Activated naive CD4-positive, alpha-beta T cell treated with anti-CD3 and anti-CD28 coated beads for 36 hours (primary cell): ENCODE data around the gene FBXL16. TPM values are rescaled to one million over a fixed set of nuclear protein-coding genes. Genes with fewer than 3 reads are reported as not detected.

Source experiments
- CTCF ChIA-PET: fragments of 350-600 bp; sonication (Branson Sonifier 250); formaldehyde crosslinking; loops from one replicate; lab custom pipeline; 2021; ENCODE audit warnings: antibody characterized with exemption; lab: Charles Lee
- DNase-seq: peaks from one replicate; pipeline ENCODE4 v3.0.0-alpha.2; 2020
- H3K27ac Mint-ChIP-seq: one replicate; pipeline ENCODE4 v1.8.0; 2021; ENCODE audit warnings: mild to moderate bottlenecking, mixed read lengths
- H3K27me3 Mint-ChIP-seq: one replicate; pipeline ENCODE4 v1.8.0; 2021; ENCODE audit warnings: low read depth, mixed read lengths
- H3K36me3 Mint-ChIP-seq: one replicate; pipeline ENCODE4 v1.8.0; 2021; ENCODE audit warnings: low read depth, mixed read lengths
- H3K4me1 Mint-ChIP-seq: one replicate; pipeline ENCODE4 v1.8.0; 2021; ENCODE audit warnings: low read depth, mixed read lengths
- H3K4me3 Mint-ChIP-seq: one replicate; pipeline ENCODE4 v1.8.0; 2021; ENCODE audit warnings: mild to moderate bottlenecking, moderate library complexity, mixed read lengths
- H3K9me3 Mint-ChIP-seq: one replicate; pipeline ENCODE4 v1.8.0; 2021; ENCODE audit warnings: mixed read lengths
- intact Hi-C: fragments of 100-400 bp; cut with micrococcal nuclease; formaldehyde crosslinking; loops from one replicate; pipeline ENCODE4 v1.15.1; 2023
- total RNA-seq, 2 experiments: library from RNA; stranded (reverse); gene quantifications; one replicate each; pipeline ENCODE4 v1.2.3, GENCODE V29; 2021

Gene FBXL16
- total RNA-seq, 2 experiments from 2014 or later = 3.7 to 5.7 TPM

DNA sequence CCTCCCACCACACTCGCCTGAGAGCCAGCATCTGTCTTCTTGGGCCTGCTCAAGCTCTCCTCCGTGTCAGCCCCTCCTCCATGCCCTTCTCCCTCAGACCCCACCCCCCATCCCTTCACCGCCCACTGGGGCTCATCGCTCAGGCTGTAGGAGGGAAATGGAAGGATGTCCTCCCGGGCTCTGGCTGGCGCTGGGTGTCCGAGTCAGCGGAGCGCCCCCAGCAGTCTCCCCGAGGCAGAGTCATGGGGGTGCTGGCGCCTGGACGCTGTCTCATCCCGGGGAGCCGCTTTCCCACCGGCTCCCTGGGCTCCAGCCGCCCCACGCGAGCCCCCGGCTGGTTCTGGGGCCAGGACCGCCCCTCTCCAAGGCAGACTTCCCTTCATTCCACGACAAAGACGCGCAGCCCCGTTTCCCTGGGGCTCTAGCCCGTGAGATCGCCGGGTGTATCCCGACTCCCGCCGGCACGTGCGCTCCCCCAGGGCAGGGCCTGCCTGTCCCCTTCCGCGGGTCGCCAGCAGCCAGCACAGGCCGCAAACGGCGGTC, 14.9 kb upstream of the FBXL16 start:
- peaks cover 17% of the 10 kb centered on the region for H3K4me1 Mint-ChIP-seq
- H3K4me3 Mint-ChIP-seq = peak overlapping the region; percentile 82
- H3K9me3 Mint-ChIP-seq = no peaks in the 10 kb centered on the region
- CTCF ChIA-PET = interaction anchor here (0.7 to 3.7 kb wide), 8 partner anchors 9 to 122 kb away, joined by 3 to 25 read pairs (median 4); partner anchors contain the start of gene CIAO3
- intact Hi-C loops = loop anchor here (2.0 to 5.0 kb wide), 2 partner anchors 20 to 38 kb away; partner anchors contain the start of genes CIAO3, JMJD8 and STUB1
- H3K36me3 Mint-ChIP-seq = no peaks in the 10 kb centered on the region
- peak; percentile 73 for DNase-seq
- H3K27me3 Mint-ChIP-seq = peaks cover 2% of the 10 kb centered on the region
- peak overlapping the region; percentile 69 for H3K27ac Mint-ChIP-seq

DNA sequence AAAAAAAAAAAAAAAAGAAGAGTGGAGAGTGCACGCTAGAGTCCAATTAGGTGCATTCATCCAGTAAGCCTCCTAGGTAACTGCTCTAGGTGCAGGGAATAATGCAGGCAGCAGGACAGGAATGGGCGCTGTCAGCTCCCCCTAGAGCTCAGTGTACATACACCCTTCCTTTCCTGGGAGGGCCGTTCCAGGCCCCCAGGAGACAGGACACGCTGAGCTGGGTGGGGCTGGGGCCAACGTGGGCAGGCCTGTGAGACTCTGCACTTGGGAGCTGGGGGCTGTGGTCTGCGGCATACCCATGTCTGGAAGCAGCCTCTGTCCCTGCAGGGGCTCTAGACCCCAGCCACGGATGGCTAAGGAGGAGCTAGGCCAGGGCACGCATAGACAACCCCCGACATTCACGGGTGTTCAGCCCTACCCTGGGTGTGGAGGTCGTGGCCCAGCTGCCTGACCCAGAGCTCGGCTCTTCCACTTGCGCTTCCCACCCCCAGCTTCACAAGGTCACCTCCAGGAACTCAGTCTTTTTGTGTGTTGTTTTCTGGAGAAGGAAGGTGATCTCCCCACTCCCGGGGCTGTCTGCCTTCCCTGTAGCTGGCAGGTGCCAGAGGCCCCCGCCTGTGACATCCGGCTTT, 14.3 kb upstream of the FBXL16 start:
- peaks cover 17% of the 10 kb centered on the region for H3K4me1 Mint-ChIP-seq
- peak overlapping the region; percentile 82 for H3K4me3 Mint-ChIP-seq
- intact Hi-C loops = loop anchor here (2.0 to 5.0 kb wide), 2 partner anchors 21 to 38 kb away; partner anchors contain the start of genes CIAO3, JMJD8 and STUB1
- no peaks in the 10 kb centered on the region for H3K36me3 Mint-ChIP-seq
- H3K27me3 Mint-ChIP-seq = peaks cover 2% of the 10 kb centered on the region
- no peak for DNase-seq
- peak overlapping the region; percentile 69 for H3K27ac Mint-ChIP-seq
- H3K9me3 Mint-ChIP-seq = no peaks in the 10 kb centered on the region
- CTCF ChIA-PET = interaction anchor here (0.7 to 3.7 kb wide), 7 partner anchors 8 to 86 kb away, joined by 3 to 25 read pairs (median 5); partner anchors contain the start of gene CIAO3

DNA sequence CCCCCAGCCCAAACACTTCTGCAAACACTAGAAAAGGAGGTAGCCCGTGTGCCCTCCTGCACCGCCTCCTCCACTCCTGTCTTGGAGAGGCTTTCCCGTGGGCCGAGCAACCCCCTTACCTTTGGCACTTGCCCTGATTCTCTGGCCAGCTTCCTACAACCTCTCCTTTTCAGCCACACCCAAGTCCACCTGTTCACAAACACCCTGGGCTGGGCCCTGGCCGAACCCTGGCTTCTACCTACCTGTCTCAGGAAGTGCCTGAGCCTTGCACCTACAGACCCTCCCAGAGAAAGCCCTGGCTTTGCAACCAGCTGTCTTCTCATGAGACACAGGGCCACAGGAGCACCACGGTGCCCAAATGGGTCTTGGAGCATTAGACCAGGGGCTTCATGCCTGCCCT, 13.3 kb upstream of the FBXL16 start:
- Mint-ChIP-seq H3K27ac (no peak overlapping the region), H3K27me3 (peaks cover 6% of the 10 kb centered on the region), H3K36me3 (no peaks in the 10 kb centered on the region), H3K4me1 (peaks cover 17% of the 10 kb centered on the region), H3K4me3 (peak overlapping the region; percentile 55), H3K9me3 (no peaks in the 10 kb centered on the region)
- intact Hi-C loops = no loop called here
- DNase-seq = no peak
- CTCF ChIA-PET = no interaction called here

DNA sequence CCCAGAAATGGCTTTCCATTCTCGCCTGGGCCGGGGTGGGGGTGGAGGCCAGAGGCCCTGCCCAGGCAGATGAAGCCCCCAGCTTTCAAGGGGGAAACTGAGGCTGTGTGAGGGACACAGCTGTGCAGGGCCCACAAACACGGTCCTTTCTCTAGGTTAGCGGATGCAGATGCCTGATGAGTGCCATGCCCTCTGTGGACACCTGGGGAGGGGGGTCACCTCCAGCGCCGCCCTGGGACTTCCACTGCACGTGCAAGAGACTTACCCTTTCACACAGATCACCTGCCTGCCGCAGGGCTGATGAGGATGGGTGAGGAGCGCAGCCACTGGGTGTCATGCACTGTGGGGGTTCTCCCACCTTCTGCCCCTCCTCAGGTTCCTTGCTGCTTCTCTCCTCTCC, 12.8 kb upstream of the FBXL16 start:
- intact Hi-C loops = no loop called here
- CTCF ChIA-PET = no interaction called here
- Mint-ChIP-seq H3K36me3 (no peaks in the 10 kb centered on the region), H3K9me3 (no peaks in the 10 kb centered on the region), H3K27me3 (peaks cover 8% of the 10 kb centered on the region), H3K27ac (no peak overlapping the region), H3K4me1 (peaks cover 16% of the 10 kb centered on the region), H3K4me3 (no peak overlapping the region)
- DNase-seq = no peak

DNA sequence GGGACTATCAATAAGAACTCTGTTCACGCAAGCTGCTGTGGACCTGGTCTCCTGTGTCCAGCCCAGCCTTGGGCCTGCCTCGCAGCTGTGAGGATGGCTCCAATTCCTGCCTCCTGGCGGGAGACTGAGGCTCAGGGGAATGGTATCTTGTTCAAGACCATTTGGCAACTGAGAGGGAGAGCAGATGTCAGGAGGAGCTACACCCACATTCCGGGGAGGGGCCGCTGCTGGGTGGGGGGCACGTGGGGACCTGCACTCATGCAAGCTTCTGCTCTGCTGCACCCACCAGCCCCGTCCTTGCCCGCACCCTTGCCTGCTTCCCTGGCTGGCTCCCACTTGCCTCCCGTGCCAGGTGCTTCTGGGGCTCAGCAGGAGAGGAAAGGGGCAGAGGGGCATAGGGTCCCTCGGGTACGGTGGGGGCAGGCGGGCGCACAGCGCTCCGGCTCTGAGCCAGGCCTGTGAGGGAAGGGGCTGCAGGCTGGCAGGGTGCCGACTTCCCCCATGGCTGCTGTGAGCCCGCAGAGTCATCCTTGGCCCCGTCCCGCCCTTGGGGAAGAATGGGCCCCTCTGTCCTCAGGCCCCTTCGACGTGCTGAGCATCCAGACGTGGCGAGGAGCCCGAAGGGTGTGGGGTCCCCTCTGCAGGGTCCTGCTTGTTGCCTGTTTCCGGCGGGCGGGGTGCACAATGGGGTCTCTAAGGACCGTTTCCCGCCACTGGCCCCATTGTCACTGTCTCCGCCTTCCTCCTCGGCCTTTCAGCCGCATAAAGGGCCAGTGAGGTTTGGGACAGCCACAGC, 12.0 kb upstream of the FBXL16 start:
- H3K9me3 Mint-ChIP-seq = no peaks in the 10 kb centered on the region
- no peaks in the 10 kb centered on the region for H3K36me3 Mint-ChIP-seq
- intact Hi-C loops = no loop called here
- CTCF ChIA-PET = no interaction called here
- H3K27me3 Mint-ChIP-seq = peaks cover 12% of the 10 kb centered on the region
- H3K27ac Mint-ChIP-seq = no peak overlapping the region
- no peak for DNase-seq
- H3K4me1 Mint-ChIP-seq = peaks cover 16% of the 10 kb centered on the region
- H3K4me3 Mint-ChIP-seq = no peak overlapping the region

DNA sequence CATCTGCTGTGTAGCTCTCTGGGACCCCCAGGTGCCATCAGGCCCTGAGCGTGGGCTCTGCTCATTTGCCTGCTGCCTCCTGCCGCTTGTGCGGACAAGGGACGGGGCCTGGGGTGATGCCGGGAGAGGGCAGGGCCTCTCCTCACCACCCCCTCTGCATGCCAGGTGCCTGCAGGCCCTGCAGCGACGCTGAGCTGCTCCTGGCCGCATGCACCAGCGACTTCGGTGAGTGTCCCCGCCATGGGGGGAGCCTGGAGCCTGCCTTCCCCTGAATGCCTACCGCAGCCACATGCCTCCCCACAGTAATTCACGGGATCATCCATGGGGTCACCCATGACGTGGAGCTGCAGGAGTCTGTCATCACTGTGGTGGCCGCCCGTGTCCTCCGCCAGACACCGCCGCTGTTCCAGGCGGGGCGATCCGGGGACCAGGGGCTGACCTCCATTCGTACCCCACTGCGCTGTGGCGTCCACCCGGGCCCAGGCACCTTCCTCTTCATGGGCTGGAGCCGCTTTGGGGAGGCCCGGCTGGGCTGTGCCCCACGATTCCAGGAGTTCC, 11.2 kb upstream of the FBXL16 start:
- Mint-ChIP-seq H3K4me1 (peaks cover 16% of the 10 kb centered on the region), H3K36me3 (no peaks in the 10 kb centered on the region), H3K4me3 (no peak overlapping the region), H3K27me3 (peaks cover 13% of the 10 kb centered on the region), H3K9me3 (no peaks in the 10 kb centered on the region), H3K27ac (no peak overlapping the region)
- DNase-seq = no peak
- CTCF ChIA-PET = interaction anchor here (1.4 to 1.7 kb wide), 3 partner anchors 9 to 68 kb away, joined by 3 to 7 read pairs (median 3); partner anchors contain the start of gene CCDC78
- intact Hi-C loops = no loop called here

DNA sequence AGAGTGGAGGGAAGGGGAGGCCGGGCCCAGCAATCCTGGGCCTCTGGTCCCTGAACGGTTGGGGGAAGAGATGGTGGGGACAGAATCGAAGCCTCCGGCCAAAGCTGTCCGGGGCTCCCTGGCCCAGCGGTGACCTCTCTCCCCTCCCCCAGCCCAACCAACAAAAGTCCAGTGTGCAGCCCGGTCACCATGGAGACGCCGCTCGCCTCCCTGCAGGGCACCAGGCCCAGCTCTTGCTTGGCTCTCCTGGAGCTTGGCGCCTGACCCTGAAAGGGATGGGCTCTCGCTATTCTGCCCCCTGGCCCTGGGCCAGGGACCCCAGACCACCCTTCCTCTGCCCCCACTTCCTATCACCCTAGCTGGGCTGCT, 10.6 kb upstream of the FBXL16 start:
- Mint-ChIP-seq H3K9me3 (no peaks in the 10 kb centered on the region), H3K4me3 (peak overlapping the region; percentile 53), H3K27me3 (peaks cover 17% of the 10 kb centered on the region), H3K4me1 (peaks cover 16% of the 10 kb centered on the region), H3K36me3 (no peaks in the 10 kb centered on the region), H3K27ac (no peak overlapping the region)
- intact Hi-C loops = no loop called here
- CTCF ChIA-PET = interaction anchor here (1.2 to 1.7 kb wide), 5 partner anchors 10 to 68 kb away, joined by 3 to 7 read pairs (median 3); partner anchors contain the start of gene CCDC78
- no peak for DNase-seq

DNA sequence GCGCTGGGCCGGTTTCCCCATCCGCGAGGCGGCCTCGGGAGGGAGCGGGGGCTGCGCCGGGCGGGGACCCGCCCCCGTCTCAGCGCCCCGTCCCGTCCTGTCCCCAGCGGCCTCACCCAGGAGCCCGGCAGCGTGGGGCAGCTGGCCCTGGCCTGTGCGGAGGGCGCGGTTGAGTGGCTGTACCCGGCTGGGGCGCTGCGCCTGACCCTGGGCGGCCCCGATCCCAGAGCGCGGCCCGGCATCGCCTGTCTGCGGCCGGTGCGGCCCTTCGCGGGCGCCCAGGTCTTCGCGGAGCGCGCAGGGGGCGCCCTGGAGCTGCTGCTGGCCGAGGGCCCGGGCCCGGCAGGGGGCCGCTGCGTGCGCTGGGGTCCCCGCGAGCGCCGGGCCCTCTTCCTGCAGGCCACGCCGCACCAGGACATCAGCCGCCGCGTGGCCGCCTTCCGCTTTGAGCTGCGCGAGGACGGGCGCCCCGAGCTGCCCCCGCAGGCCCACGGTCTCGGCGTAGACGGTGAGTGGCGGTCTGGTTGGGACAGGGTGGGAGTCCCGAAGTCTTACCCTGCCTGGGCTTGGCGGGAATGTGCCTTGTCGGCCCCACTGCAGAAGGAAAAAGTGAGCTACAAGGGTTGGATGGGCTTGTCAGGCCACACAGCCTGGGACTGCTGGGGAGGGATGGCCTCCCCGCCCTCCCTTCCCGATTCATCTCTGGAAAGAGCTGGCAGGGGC, 10.0 kb upstream of the FBXL16 start:
- H3K27ac Mint-ChIP-seq = no peak overlapping the region

DNA sequence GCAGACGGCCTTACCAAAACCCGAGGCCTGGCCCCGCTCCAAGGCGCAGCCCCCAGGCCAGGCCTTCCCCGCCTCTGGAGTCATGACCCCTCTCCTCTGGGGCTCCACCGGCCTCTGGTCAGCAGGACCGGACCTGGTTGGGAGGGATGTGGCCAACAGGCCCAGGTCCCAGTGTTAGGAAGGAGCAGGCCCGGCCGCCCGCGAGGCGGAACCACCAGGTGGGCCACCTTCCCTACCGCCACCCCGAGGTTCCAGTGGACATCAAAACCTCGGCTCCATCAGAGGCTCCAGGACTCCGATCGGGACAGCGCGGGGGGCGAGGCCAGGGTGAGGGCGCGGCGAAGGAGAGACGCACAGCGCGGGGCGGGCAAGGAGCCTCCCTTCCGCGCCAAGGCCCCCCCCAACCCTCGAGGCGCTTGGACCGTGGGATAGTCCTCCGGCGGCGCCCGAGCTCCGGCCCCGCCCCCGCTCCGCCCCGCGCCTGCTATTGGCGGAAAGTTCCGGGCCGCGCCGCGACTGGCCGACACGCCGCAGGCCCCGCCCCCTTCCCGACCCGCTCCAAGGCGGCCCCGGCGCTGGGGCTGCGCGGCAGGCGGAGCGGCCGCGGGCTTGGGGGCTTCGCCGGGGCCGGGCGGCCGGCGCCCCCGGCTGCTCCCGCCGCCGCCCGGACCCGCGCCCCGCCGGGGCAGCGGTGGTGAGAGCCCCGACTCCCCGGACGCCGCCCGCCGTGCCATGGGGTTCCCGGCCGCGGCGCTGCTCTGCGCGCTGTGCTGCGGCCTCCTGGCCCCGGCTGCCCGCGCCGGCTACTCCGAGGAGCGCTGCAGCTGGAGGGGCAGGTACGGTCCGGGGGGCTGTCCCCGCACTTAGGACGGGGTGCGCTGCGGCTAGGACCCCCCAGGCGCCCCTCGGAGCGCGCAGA, 9.2 kb upstream of the FBXL16 start, which contains the start of gene METRN:
TSS of gene METRN (plus strand) at position 561 of the 919 bp plus-strand sequence. CDS start at position 733, 172 bp downstream.
- peaks cover 10% of the 10 kb centered on the region for H3K4me1 Mint-ChIP-seq
- H3K36me3 Mint-ChIP-seq = no peaks in the 10 kb centered on the region
- no peaks in the 10 kb centered on the region for H3K9me3 Mint-ChIP-seq
- H3K27me3 Mint-ChIP-seq = peaks cover 22% of the 10 kb centered on the region
- H3K27ac Mint-ChIP-seq = no peak within 1 kb of the TSS
- intact Hi-C loops = loop anchor here (5.0 kb wide), 1 partner anchor 342 kb away; no protein-coding TSS in a partner anchor
- peak within 1 kb of the TSS; percentile 53 for H3K4me3 Mint-ChIP-seq
- CTCF ChIA-PET = interaction anchor here (1.2 to 1.7 kb wide), 3 partner anchors 19 to 70 kb away, joined by 3 to 7 read pairs (median 4); no protein-coding TSS in a partner anchor
- peak; percentile 87 for DNase-seq

More for the DNA sequence above, 10.0 kb upstream of the FBXL16 start:
- Mint-ChIP-seq H3K27me3 (peaks cover 19% of the 10 kb centered on the region), H3K9me3 (no peaks in the 10 kb centered on the region), H3K4me1 (peaks cover 16% of the 10 kb centered on the region), H3K4me3 (peak overlapping the region; percentile 53), H3K36me3 (no peaks in the 10 kb centered on the region)
- no peak for DNase-seq
- intact Hi-C loops = no loop called here
- CTCF ChIA-PET = interaction anchor here (1.2 to 1.7 kb wide), 5 partner anchors 10 to 69 kb away, joined by 3 to 7 read pairs (median 3); partner anchors contain the start of gene CCDC78

DNA sequence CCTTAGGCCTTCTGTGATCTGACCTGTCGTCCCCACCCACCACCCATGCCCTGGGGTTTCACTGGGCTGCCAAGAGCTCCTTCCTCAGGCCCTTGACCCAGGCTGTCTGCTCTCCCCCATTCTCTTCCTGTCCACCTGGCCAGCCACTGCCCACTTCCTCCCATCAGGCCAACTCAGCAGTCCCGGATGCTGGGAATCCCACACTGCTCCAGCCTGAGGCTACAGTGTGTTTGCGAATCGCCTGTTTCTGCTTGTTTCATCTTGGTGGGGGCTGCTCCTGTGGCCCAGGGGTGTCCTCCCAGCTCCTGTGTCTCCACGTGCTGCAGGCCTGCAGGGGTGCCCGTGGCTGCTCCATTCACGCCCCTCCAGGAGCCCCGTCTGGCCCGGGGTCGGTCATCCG, 8.5 kb upstream of the FBXL16 start:
- H3K27ac Mint-ChIP-seq = no peak overlapping the region
- DNase-seq = no peak
- no peak overlapping the region for H3K4me3 Mint-ChIP-seq
- peaks cover 27% of the 10 kb centered on the region for H3K27me3 Mint-ChIP-seq
- H3K36me3 Mint-ChIP-seq = no peaks in the 10 kb centered on the region
- intact Hi-C loops = loop anchor here (5.0 kb wide), 1 partner anchor 343 kb away; no protein-coding TSS in a partner anchor
- H3K9me3 Mint-ChIP-seq = no peaks in the 10 kb centered on the region
- H3K4me1 Mint-ChIP-seq = peaks cover 4% of the 10 kb centered on the region
- CTCF ChIA-PET = interaction anchor here (0.6 to 2.8 kb wide), 3 partner anchors 38 to 76 kb away, joined by 3 to 55 read pairs (median 4); partner anchors contain the start of genes CHTF18 and RPUSD1
